Measurements from ENCODE around the gene COL13A1. TPM values are rescaled to one million over a fixed set of nuclear protein-coding genes. Genes with fewer than 3 reads are reported as not detected.

Gene COL13A1
- total RNA-seq, 4 donors from 2014 or later: 1.2 to 6.8 (median 3.9) TPM

- ATAC-seq: no peak
- peaks cover 0 to 11% (median 0%) of the 10 kb centered on the region in 3 donors for H3K9me3 ChIP-seq
- H3K27me3 ChIP-seq: no peaks in the 10 kb centered on the region
- H3K4me1 ChIP-seq: no peaks in the 10 kb centered on the region
- WGBS, 2 donors (ENCODE audit: low coverage in 1 of 2): 69 to 100% methylated on average over 1 to 4 of the region's 4 CpGs
- TF ChIP-seq POLR2A (IDR thresholded peaks at IDR 0.05) (no peak), EP300 (IDR thresholded peaks at IDR 0.05) (no peak)
- H3K27ac ChIP-seq: no peak overlapping the region
- H3K36me3 ChIP-seq: no peaks in the 10 kb centered on the region
- H3K4me3 ChIP-seq: no peak overlapping the region
Observed at GRCh38 chr10:69939481-69939880, 137.8 kb downstream of the COL13A1 start.

GRCh38 chr10:69941730-69942129 lies 140.0 kb downstream of the COL13A1 start:
- H3K36me3 ChIP-seq: no peaks in the 10 kb centered on the region
- H3K27me3 ChIP-seq: no peaks in the 10 kb centered on the region
- no peak for ATAC-seq
- TF ChIP-seq POLR2A (IDR thresholded peaks at IDR 0.05) (no peak), EP300 (IDR thresholded peaks at IDR 0.05) (no peak), POLR2AphosphoS5 (IDR thresholded peaks at IDR 0.05) (no peak), CTCF (IDR thresholded peaks at IDR 0.05) (no peak)
- peaks cover 0 to 11% (median 0%) of the 10 kb centered on the region in 3 donors for H3K9me3 ChIP-seq
- no peak overlapping the region for H3K27ac ChIP-seq
- H3K4me3 ChIP-seq: no peak overlapping the region
- 100% methylated on average over 3 of the region's 11 CpGs; no CpG with 5 or more reads in 1 of the 2 donors for WGBS, 2 donors (ENCODE audit: low coverage in 1 of 2)
- H3K4me1 ChIP-seq: no peaks in the 10 kb centered on the region

- peaks cover 0 to 11% (median 0%) of the 10 kb centered on the region in 3 donors for H3K9me3 ChIP-seq
- H3K27me3 ChIP-seq: no peaks in the 10 kb centered on the region
- whole genome bisulfite sequencing, 2 donors (ENCODE audit: low coverage in 1 of 2): 96% methylated on average over 5 of the region's 19 CpGs; no CpG with 5 or more reads in 1 of the 2 donors
- no peak for TF ChIP-seq POLR2A (IDR thresholded peaks at IDR 0.05)
- H3K4me3 ChIP-seq: no peak overlapping the region
- no peaks in the 10 kb centered on the region for H3K36me3 ChIP-seq
- no peak for ATAC-seq
- no peak overlapping the region for H3K27ac ChIP-seq
- no peaks in the 10 kb centered on the region for H3K4me1 ChIP-seq
Observed at GRCh38 chr10:69943292-69943820, 141.7 kb downstream of the COL13A1 start.

GRCh38 chr10:69944761-69945160 lies 143.1 kb downstream of the COL13A1 start:
- Histone ChIP-seq H3K27ac (no peak overlapping the region), H3K9me3 (peaks cover 0 to 11% (median 0%) of the 10 kb centered on the region in 3 donors), H3K27me3 (no peaks in the 10 kb centered on the region), H3K4me3 (no peak overlapping the region), H3K36me3 (no peaks in the 10 kb centered on the region), H3K4me1 (no peaks in the 10 kb centered on the region)
- no peak for TF ChIP-seq POLR2A (IDR thresholded peaks at IDR 0.05)
- no peak for TF ChIP-seq POLR2AphosphoS5 (IDR thresholded peaks at IDR 0.05)
- TF ChIP-seq EP300 (IDR thresholded peaks at IDR 0.05): no peak
- no peak for ATAC-seq
- 53 to 100% methylated on average over 1 to 5 of the region's 10 CpGs for WGBS, 2 donors (ENCODE audit: low coverage in 1 of 2)

- WGBS, 2 donors (ENCODE audit: low coverage in 1 of 2): 82 to 94% methylated on average over 2 to 4 of the region's 4 CpGs
- no peak for TF ChIP-seq EP300 (IDR thresholded peaks at IDR 0.05)
- TF ChIP-seq POLR2A (IDR thresholded peaks at IDR 0.05): no peak
- no peak for TF ChIP-seq POLR2AphosphoS5 (IDR thresholded peaks at IDR 0.05)
- TF ChIP-seq CTCF (IDR thresholded peaks at IDR 0.05): no peak
- no peak overlapping the region for H3K27ac ChIP-seq
- ATAC-seq: no peak
- H3K4me3 ChIP-seq: no peak overlapping the region
- H3K4me1 ChIP-seq: no peaks in the 10 kb centered on the region
- H3K36me3 ChIP-seq: no peaks in the 10 kb centered on the region
- no peaks in the 10 kb centered on the region for H3K9me3 ChIP-seq
- H3K27me3 ChIP-seq: no peaks in the 10 kb centered on the region
Observed at GRCh38 chr10:69948261-69948660, 146.6 kb downstream of the COL13A1 start.

GRCh38 chr10:69949770-69950169 lies 148.1 kb downstream of the COL13A1 start:
- no peaks in the 10 kb centered on the region for H3K27me3 ChIP-seq
- no peak overlapping the region for H3K4me3 ChIP-seq
- TF ChIP-seq EP300 (IDR thresholded peaks at IDR 0.05) (no peak), CTCF (IDR thresholded peaks at IDR 0.05) (no peak), POLR2A (IDR thresholded peaks at IDR 0.05) (no peak), POLR2AphosphoS5 (IDR thresholded peaks at IDR 0.05) (no peak)
- H3K36me3 ChIP-seq: no peaks in the 10 kb centered on the region
- H3K27ac ChIP-seq: no peak overlapping the region
- ATAC-seq: no peak
- H3K4me1 ChIP-seq: no peaks in the 10 kb centered on the region
- H3K9me3 ChIP-seq: no peaks in the 10 kb centered on the region
- WGBS, 2 donors (ENCODE audit: low coverage in 1 of 2): 52 to 94% methylated on average over 3 to 6 of the region's 8 CpGs
